ENCODE measurements around the gene ATXN2.
"Not testable (repeated sequence)": the region's sequence is repeated elsewhere in the genome, so short reads cannot be mapped to it uniquely, and the experiment has no call there.

ATXN2 gene

DNA sequence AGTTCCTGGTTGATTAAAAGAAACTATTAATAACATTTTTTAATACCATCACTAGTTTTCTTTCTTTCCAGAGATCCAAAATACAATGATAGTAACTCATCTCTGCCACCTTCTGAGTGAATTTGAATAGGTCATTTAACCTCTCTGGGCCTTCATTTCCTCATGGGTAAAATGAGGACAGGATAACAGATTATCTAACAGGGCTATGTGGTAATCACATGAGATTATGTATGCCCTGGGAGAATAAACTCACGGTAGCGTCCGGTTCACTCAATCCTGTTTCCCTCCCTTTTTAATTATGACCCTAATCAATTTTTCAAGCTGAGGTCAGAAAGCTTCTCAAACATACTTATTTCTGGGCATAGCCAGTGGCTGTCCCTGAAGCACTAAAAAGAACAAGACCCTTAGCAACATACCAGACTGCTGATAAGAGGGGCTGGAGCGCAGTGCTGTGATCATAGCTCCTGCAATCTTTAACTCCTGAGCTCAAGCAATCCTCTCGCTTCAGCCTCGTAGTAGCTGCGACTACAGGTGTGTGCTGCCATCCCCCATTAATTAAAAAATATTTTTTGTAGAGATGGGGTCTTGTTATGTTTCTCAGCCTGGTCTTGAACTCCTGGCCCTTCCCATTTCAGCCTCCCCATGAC is 24.2 kb downstream of the ATXN2 start:
- no peak for DNase-seq (ENCODE audit: low read depth)

DNA sequence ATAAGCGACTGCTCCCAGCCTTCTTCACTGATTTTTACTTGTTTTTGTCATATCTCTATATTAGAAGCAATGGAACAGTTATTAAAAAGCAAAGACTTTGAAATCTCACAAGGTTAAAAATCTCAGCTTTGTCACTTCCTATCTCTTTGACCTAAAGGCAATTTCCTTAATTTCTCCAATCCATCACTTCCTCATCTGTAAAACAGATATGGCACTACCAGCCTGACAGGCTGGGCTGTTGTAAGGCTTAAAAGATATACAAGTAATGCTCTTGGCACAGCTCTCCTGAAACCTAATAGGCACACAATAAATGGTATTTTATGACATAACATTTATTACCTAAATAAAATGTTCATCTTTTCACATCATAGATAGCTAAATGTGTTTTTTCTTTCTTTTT is 25.6 kb downstream of the ATXN2 start:
- DNase-seq (ENCODE audit: low read depth) = no peak

DNA sequence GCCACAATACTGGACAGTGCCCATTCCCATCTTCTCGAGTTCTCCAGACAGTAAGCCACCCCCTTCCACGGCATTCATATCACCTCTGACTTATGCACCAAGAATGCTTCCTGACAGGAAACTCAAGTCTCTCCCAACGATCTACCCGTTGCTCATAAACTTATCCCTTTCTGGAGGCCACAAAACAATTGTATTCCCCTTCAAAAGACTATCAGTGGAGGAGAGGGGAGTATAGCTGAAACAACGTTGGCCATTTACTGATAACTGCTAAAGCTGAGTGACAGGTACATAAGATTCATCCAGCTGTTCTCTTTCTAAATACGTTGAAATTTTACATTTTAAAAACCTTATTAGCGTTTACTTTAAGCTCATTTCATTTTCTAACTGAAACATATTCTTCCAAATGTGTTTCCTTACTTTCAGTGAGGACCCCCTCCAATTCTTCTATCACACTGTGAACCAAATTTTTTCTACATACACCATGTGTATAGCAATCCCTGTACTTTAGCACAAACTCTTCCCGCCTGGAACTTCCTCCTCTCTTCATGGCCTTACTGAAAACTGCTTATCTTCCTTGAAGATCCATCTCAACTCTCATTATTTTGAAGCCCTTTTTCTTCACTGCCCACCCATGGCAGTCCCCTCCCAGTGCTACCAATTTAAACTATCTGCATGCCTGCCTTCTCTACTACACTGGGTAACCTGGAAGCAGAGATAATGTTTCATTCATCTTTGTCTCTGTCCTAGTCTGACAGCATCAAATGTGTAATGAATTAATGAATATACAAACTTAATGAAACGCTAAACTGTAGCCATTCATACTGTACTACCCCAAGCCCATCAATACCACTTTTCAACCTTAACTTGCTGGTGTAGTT is 28.8 kb downstream of the ATXN2 start:
- no peak for DNase-seq (ENCODE audit: low read depth)

DNA sequence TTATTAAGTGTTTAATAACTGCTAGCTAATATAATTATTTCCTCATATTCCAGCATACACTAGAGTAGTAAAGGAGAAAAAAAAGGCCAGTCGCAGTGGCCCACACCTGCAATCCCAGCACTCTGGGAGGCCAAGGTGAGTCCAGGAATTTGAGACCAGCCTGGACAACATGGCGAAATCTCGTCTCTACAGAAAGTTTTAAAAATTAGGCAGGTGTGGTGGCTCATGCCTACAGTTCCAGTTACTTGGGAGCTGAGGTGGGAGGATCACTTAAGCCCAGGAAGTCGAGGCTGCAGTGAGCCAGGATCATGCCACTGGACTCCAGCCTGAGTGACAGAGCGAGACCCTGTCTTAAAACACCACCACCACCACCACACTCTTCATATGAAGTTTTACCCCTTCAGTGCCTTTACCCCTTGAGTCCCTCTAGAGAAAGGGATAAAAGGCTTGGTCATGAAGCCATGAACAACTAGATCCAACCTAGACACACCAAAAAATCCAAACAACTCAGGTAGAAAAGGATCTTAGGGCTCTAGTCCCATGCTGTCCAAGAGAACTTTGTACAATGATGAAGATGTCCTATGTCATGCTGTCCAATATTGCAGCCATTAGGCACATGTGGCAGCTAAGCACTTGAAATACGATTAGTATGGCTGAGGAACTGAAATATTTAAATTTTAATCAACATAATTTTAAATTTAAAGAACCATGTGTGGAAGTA is 29.6 kb downstream of the ATXN2 start:
- DNase-seq (ENCODE audit: low read depth) = no peak

DNA sequence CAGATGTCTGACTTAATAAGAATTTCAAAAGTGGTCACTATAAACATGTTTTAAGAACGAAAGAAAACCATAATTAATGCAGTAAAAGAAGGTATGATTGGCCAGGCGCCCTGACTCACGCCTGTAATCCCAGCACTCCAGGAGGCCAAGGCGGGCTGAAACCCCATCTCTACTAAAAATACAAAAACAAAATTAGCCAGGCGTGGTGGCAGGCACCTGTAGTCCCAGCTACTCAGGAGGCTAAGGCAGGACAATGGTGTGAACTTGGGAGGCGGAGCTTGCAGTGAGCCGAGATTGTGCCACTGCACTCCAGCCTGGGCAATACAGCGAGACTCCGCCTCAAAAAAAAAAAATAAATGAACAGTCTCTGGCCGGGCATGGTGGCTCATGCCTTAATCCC is 38.3 kb downstream of the ATXN2 start:
- not testable (repeated sequence) for DNase-seq (ENCODE audit: low read depth)

DNA sequence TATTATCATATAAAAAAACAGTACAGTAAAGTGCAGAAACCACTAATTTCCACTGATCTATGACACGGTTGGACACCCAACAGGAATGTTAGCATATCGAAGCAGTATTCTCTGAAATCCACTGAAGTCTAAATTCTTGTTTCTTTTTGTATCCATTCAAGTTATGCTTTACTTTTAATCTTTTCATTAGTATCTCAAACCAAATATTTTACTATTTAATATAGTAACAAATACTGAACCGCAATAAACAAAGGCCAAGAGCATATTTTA is 41.1 kb downstream of the ATXN2 start:
- DNase-seq (ENCODE audit: low read depth) = no peak

DNA sequence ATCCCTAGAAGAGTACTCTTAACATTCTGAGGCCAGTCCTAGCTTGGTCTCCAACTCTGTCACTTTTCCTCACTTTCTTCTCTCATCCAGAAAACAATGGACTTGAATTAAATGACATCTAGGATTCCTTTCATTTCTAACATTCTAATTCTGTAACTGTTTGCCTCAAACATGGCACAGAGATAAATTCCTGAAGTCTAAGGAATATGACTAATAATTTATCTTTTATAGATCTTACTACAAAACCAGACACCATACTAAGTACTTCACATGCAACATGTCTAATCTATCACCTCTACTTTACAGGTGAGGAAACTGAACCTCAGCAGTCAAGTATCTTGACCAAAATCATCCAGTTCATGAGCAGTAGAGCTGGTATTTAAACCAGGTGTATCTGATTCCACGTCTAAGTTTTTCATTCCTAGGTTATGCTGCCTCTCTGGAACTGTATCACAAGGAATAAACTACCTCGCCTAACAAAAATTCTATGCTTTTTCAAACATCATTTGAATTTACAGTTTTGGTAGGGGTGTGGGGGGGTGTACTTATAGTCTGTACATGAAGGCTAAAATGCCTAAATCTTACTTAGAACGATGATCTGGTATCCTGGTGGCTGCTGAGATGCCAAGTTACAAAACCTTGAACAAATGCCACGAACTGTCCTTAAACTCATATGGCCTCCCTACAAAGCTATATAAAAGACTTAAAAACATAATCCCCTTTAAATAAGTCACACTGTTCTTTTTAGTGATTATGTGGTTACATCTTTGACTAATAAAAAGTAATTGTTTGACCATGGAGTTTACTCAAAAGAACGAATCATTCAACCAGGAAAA is 41.6 kb downstream of the ATXN2 start:
- no peak for DNase-seq (ENCODE audit: low read depth)

DNA sequence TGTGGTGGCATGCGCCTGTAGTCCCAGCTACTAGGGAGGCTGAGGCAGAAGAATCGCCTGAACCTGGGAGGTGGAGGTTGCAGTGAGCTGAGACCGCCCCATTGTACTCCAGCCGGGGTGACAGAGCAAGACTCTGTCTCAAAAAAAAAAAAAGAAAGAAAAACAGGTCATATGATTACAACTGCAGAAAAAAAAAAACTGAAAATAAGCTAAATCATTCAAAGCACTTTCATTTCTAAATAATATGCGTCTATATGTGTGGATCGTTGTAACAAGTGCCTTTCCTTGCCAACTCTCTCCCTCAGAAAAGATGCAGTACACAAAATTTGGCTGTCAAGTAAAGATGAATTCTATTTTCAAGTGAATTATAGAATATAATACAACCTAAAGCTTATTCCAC is 42.4 kb downstream of the ATXN2 start:
- no peak for DNase-seq (ENCODE audit: low read depth)

DNA sequence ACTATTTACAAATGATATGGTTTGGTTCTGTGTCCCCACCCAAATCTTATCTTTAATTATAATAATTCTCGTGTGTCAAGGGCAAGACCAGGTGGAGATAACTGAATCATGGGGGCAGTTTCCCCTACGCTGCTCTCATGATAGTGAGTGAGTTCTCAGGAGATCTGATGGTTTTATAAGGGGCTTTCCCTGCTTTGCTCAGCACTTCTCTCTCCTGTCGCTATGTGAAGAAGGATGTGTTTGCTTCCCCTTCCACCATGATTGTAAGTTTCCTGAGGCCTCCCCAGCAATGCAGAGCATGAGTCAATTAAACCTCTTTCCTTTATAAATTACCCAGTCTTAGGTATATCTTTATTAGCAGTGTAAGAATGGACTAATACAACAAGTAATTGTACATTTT is 43.8 kb downstream of the ATXN2 start:
- DNase-seq (ENCODE audit: low read depth) = not testable (repeated sequence)

DNA sequence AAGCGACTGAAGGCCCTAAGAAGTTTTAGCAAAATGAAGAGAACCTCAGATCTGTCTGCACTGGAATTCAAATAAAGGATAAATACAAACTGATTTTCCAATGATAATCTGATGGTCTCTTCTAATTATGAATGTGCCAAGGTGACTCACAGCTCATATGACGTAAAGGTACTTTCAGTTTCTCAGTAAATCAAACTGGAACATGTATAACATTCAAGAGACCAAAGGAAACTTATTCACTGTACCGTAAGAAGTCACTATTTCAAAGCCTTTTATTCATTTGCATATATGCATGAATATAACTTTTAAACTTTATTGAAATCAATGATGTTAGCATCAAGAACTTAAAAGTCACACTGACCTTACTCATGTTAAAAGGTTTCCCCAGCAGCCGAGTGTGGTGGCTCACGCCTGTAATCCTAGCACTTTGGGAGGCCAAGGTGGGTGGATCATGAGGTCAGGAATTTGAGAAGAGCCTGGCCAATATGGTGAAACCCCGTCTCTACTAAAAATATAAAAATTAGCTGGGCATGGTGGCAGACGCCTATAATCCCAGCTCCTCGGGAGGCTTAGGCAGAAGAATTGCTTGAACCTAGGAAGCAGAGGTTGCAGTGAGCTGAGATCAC is 52.2 kb downstream of the ATXN2 start:
- no peak for DNase-seq (ENCODE audit: low read depth)

DNA sequence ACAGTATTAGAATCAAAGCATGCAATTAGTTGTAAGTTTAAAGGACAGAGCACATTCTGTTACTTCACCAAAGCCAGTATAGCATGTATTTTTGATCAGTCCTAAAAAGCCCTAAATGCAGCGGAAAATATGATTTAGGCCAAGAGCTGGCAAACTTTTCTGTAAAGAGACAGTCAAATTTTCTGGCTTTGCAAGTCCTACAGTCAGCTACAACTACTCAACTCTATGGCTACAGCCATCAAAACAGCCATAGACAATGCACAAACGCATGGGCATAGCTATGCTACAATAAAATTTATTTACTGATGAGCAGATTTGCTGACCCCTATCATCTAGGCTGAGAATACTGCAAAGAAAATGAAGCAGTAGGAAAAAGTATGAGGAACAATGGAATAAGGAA is 52.9 kb downstream of the ATXN2 start:
- DNase-seq (ENCODE audit: low read depth) = no peak

DNA sequence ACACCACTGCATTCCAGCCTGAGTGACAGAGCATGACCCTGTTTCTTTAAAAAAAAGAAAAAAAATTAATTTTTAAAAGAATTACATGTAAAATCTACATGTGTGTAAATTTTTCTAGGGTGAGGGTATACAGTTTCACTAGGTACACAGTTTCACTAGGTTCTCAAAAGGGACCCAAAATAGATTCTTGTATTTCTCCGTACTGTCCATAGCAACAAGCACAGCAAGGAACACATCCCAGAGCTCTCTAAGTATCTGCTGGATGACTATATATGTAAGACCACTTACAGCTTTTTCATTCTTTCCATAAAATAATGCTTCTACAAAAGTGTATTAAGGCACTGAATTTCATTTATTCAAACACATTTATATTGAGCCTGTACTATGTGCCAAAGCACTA is 55.1 kb downstream of the ATXN2 start:
- DNase-seq (ENCODE audit: low read depth) = no peak

DNA sequence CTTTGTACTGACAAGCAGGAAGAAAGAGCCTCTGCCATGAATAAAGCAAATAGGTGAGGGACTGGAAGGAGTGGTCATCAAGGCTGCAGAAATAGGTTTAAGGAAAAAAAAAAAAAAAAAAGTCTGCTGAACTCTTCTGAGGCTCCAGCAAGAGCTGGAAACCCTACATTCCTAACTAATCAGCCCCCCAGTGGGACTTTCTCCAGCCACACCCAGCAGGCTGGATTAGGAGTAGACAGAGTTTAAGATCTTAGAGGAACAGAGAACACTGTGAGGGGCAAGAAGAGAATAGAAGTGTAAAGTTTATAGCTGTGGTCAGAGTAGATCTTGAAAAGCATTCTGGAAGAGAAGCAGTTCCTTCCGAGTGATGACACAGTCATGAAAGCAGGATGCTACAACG is 66.4 kb downstream of the ATXN2 start:
- no peak for DNase-seq (ENCODE audit: low read depth)

DNA sequence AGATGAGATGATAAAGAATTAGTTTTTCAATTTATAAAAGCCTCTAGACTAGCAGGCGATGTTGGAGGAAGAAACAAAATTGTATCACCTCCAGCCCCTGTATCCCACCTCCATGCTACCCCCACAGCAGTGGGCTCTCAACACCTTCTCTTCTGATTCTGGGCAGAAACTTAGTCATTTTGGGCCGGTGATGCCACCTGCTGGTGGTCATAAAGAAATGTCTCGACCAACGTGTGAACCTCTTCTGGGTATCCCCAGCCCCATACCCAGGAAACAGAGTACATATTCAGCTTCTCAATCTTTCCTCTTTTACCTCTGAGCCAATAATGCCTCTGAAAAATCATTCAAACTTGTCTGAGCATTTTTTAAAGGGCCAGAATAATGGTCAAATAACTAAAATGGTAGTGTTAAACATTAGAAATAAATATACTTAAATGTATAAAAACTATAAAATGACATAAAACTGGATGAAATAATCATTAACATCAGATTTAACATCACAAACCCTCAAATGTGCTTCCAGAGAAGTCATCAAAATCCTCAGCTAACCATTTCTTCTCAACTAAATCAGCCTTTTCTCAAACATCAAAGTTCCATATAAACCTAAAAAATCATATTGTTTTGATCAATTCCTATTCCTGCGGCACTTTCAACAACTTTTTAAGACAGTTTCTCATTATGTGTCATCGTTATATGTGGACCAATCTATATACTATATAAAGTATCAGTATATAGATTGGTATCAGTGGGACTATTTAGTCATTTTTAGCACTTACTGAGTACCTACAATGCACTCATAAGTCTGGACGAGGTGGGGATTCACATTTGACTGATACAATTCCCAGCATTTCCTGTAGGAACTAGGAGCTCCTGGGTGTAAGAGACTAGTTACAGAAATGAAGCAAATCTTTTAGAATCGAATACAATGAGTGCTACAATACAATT is 69.4 kb downstream of the ATXN2 start:
- DNase-seq (ENCODE audit: low read depth) = peak; percentile 30

DNA sequence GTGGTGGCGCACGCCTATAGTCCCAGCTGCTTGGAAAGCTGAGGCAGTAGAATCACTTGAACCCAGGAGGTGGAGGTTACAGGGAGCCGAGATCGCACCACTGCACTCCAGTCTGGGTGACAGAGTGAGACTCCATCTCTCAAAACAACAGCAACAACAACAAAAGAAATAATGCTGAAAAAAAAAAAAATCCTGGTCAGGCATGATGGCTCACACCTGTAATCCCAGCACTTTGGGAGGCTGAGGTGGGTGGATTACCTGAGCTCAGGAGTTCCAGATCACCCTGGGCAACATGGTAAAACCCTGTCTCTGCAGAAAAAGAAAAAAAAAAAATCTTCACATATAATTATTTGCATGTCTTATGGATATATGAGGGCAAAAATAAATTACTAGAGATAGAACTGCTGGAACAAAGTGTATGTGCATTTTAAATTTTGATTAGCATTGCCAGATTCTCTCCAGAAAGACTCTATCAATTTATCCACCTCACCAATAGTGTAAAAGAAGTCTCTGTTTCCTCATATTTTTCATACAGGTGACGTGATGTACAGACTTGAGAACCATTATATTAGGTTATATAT is 75.4 kb downstream of the ATXN2 start:
- DNase-seq (ENCODE audit: low read depth) = no peak

DNA sequence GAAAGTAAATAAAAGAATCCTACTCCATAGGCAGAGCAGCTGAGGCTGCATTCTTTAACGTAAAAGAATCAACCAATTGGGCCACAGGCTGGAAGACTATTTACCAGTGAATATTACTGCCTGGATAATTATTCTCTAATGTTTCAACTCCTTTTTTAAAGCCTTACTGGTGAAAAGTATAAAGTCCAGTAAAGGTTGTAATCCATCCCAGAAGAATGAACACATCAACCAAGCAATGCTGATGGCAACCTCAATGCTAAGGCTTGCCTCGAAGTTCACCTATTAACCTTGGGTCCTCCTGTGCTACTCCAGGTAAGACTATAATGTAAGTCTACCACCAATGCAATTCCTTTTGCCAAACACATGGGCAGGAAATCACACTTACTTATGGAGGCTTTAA is 77.3 kb downstream of the ATXN2 start:
- DNase-seq (ENCODE audit: low read depth) = no peak

DNA sequence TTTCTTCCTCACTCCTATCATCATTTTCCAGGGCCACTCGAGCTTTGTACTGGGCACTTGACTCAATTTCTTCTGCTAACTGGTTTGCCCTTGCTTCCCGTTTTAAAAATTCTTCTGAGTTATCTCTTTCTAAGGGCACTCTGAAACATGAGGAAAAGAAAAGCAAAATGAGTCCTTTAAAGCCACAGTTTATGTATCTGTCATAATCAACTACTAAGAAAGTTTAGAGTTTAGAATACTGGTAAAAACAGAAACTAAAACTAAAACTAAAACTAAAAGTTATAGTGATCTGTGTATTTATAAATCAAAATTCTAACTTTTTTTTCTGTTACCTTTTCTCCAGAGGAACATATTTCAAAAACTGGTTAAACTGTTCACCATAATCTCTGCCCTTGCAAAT is 79.2 kb downstream of the ATXN2 start:
- no peak for DNase-seq (ENCODE audit: low read depth)

DNA sequence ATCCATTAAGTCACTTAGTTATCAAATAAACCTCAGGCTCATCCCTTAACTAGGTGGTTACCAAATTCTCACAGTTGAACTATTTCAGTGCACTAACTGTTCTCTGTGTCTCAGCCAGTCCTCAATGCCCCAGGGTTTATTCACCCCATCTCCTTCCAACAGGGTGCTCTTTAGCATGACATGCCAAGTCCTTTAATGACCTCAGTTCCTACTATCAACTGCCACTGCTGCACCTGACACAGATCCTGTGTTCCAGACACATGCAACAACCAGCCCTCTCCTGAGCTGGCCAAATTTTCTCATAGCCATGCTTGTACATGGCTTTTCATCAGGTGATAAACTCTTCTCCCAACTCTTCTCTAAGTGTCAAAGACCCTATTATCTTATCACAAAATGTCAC is 80.0 kb downstream of the ATXN2 start:
- DNase-seq (ENCODE audit: low read depth) = no peak

DNA sequence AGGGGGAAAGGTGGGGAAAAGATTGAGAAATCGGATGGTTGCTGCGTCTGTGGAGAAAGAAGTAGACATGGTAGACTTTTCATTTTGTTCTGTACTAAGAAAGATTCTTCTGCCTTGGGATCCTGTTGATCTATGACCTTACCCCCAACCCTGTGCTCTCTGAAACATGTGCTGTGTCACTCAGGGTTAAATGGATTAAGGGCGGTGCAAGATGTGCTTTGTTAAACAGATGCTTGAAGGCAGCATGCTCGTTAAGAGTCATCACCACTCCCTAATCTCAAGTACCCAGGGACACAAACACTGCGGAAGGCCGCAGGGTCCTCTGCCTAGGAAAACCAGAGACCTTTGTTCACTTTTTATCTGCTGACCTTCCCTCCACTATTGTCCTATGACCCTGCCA is 91.4 kb downstream of the ATXN2 start:
- DNase-seq (ENCODE audit: low read depth) = not testable (repeated sequence)

DNA sequence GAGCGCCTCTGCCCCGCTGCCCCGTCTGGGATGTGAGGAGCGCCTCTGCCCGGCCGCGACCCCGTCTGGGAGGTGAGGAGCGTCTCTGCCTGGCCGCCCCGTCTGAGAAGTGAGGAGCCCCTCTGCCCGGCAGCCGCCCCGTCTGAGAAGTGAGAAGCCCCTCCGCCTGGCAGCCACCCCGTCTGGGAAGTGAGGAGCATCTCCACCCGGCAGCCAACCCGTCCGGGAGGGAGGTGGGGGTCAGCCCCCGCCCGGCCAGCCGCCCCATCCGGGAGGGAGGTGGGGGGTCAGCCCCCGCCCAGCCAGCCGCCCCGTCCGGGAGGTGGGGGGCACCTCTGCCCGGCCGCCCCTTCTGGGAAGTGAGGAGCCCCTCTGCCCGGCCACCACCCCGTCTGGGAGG is 91.9 kb downstream of the ATXN2 start:
- DNase-seq (ENCODE audit: low read depth) = not testable (repeated sequence)

Measured in stimulated activated CD8-positive, alpha-beta memory T cell treated with anti-CD3 and anti-CD28 coated beads, Interleukin-12 subunit alpha, Interleukin-12 subunit beta, amount 100 ng/mL, for 1 hour (primary cell).